HEK293 (cell line): Measurements from ENCODE around the gene NCSTN.

Experiments
- CTCF ChIA-PET: fragments of 350-600 bp; formaldehyde crosslinking; extraction: SDS; loops from one replicate; lab custom pipeline; 2021; ENCODE audit warnings: antibody characterized with exemption; lab: Yijun Ruan, JAX
- POLR2A ChIA-PET: fragments of 300-600 bp; formaldehyde crosslinking; extraction: SDS; loops from one replicate; lab custom pipeline; 2020; ENCODE audit warnings: antibody characterized with exemption, inconsistent platforms; lab: Yijun Ruan, JAX
- H3K27ac ChIP-seq: fragments of 200-500 bp; sonication (Bioruptor generic); 2 replicates; pipeline ENCODE4 v1.5.1; 2014; ENCODE audit warnings: low read depth, low read length, control low read depth, inconsistent platforms; ENCODE audit errors: extremely low read depth
- H3K36me3 ChIP-seq, 2 experiments: fragments of 200-500 bp in 1 of 2; sonication (Bioruptor generic) in 1 of 2; 1 replicate in 1 of 2; 2 replicates in 1 of 2; pipeline ENCODE4 v1.5.1; 2014 to 2017; ENCODE audit warnings: inconsistent platforms in 2 of 2, low read length in 2 of 2; ENCODE audit not compliant: control insufficient read depth in 2 of 2, insufficient read depth in 1 of 2
- H3K4me1 ChIP-seq: fragments of 200-500 bp; sonication (Bioruptor generic); 2 replicates; pipeline ENCODE4 v1.5.1; 2014; ENCODE audit warnings: mild to moderate bottlenecking, low read length, inconsistent platforms; ENCODE audit not compliant: control insufficient read depth, insufficient read depth
- H3K4me3 ChIP-seq: 2 replicates; pipeline ENCODE4 v1.5.1; 2011; ENCODE audit warnings: low read depth, mild to moderate bottlenecking, control low read depth, low read length, moderate library complexity
- H3K9me3 ChIP-seq: fragments of 200-500 bp; sonication (Bioruptor generic); 2 replicates; pipeline ENCODE4 v1.5.1; 2014; ENCODE audit warnings: low read depth, low read length, inconsistent platforms; ENCODE audit not compliant: control insufficient read depth, insufficient read depth
- IKZF3 ChIP-seq: fragments of 450-650 bp; IDR thresholded peaks from 2 replicates; pipeline ENCODE4 v1.5.0; 2018; ENCODE audit warnings: missing biosample characterization, mild to moderate bottlenecking, missing genetic modification characterization, moderate library complexity
- MZF1 ChIP-seq: fragments of 450-650 bp; formaldehyde crosslinking; IDR thresholded peaks from 2 replicates; pipeline ENCODE4 v1.5.1; 2017; ENCODE audit warnings: missing biosample characterization, missing genetic modification characterization, borderline replicate concordance
- PRDM1 ChIP-seq: fragments of 450-650 bp; formaldehyde crosslinking; IDR thresholded peaks from 2 replicates; pipeline ENCODE4; 2016; ENCODE audit warnings: missing biosample characterization, missing genetic modification characterization
- PRDM10 ChIP-seq: fragments of 450-650 bp; formaldehyde crosslinking; IDR thresholded peaks from 2 replicates; pipeline ENCODE4 v1.5.1; 2016; ENCODE audit warnings: missing biosample characterization, missing genetic modification characterization
- SP3 ChIP-seq: fragments of 450-650 bp; formaldehyde crosslinking; IDR thresholded peaks from 2 replicates; pipeline ENCODE4 v1.5.1; 2016; ENCODE audit warnings: missing biosample characterization, missing genetic modification characterization
- ZBTB20 ChIP-seq: fragments of 450-650 bp; formaldehyde crosslinking; IDR thresholded peaks from 2 replicates; pipeline ENCODE4 v1.5.1; 2016; ENCODE audit warnings: missing biosample characterization, missing genetic modification characterization
- ZBTB7A ChIP-seq: fragments of 450-650 bp; formaldehyde crosslinking; IDR thresholded peaks from 2 replicates; pipeline ENCODE4 v1.5.1; 2016; ENCODE audit warnings: low read depth, missing biosample characterization, missing genetic modification characterization
- ZNF335 ChIP-seq: fragments of 450-650 bp; formaldehyde crosslinking; conservative IDR thresholded peaks from 2 replicates; pipeline ENCODE4 v1.5.1; 2016; ENCODE audit warnings: missing biosample characterization, missing genetic modification characterization
- ZNF354C ChIP-seq: fragments of 450-650 bp; formaldehyde crosslinking; IDR thresholded peaks from 2 replicates; pipeline ENCODE4 v1.5.1; 2016; ENCODE audit warnings: missing biosample characterization, missing genetic modification characterization, low read depth, borderline replicate concordance
- ZNF366 ChIP-seq: fragments of 450-650 bp; formaldehyde crosslinking; conservative IDR thresholded peaks from 2 replicates; pipeline ENCODE4 v1.5.1; 2016; ENCODE audit warnings: missing biosample characterization, missing genetic modification characterization
- ZNF394 ChIP-seq: fragments of 450-650 bp; formaldehyde crosslinking; IDR thresholded peaks from 2 replicates; pipeline ENCODE4 v1.5.1; 2016; ENCODE audit warnings: missing biosample characterization, missing genetic modification characterization, mild to moderate bottlenecking, moderate library complexity, borderline replicate concordance
- ZNF707 ChIP-seq: fragments of 450-650 bp; formaldehyde crosslinking; IDR thresholded peaks from 2 replicates; pipeline ENCODE4 v1.5.1; 2016; ENCODE audit warnings: missing biosample characterization, missing genetic modification characterization
- TF ChIP-seq, protein P1 (sequence below): fragments of 450-650 bp; formaldehyde crosslinking; IDR thresholded peaks from 2 replicates; pipeline ENCODE4; 2016; ENCODE audit warnings: missing biosample characterization, missing genetic modification characterization
- TF ChIP-seq, protein P2 (sequence below): sonication (generic); formaldehyde crosslinking; IDR thresholded peaks from 2 replicates; pipeline ENCODE4 v1.8.1; 2022; ENCODE audit warnings: mild to moderate bottlenecking, moderate library complexity, missing genetic modification reagents

Gene NCSTN

DNA sequence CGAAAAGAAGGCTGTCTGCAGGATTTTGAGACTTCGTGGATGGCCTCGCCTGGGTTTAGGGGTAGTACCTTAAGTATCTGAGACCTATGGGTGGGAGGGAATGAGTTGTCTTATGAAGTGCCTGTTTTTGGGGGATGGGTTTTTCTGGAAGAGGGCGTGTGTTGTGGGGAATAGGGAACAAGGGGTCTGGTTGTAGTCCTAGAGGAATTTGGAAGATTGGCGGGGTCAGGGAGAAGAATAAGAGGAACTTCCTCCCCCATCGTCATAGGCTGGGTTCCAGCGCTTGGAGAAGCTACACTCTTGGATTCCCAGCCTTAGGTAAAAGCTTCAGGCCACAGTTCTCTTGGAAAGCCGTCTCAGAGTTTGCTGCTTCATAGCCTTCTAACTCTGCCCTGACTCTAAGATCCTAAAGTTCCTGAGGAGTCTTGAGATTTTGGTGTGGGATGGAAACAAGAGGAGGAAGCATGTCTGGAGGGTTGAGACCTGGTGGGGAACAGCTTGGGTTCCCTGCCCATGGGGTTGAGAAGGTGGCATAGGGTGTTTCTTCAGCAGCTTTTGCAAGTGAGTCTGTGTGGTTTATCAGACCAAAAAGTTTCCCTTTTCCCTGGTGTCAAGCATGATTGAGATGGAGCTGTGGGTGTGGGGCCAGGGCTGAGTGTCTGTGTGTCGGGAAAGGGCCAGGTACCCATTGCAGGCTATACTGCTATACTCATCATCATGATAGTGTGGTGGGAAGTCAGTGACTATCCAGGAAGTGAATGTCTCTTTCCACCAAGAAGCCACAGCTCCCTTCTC, 59.0 kb downstream of the NCSTN start:
- no peak for TF ChIP-seq ZNF394 (tag by site-specific recombination)
- peak; percentile 62; the same call in 1 of the 2 replicates for TF ChIP-seq PRDM10 (tag by site-specific recombination)
- TF ChIP-seq ZNF335 (tag by site-specific recombination), result peak; percentile 57
- TF ChIP-seq ZNF707 (tag by site-specific recombination), result no peak
- no peak for TF ChIP-seq ZBTB7A (tag by site-specific recombination)
- no peak for TF ChIP-seq MZF1 (tag by site-specific recombination)
- peak; percentile 73 for TF ChIP-seq PRDM1 (tag by site-specific recombination)
- no peak for TF ChIP-seq ZNF354C
- Histone ChIP-seq H3K4me1 (no peaks in the 10 kb centered on the region), H3K4me3 (no peak overlapping the region), H3K27ac (no peak overlapping the region), H3K36me3 (no peaks in the 10 kb centered on the region), H3K9me3 (no peaks in the 10 kb centered on the region)
- ChIA-PET POLR2A (interaction anchor here (1.1 kb wide), 1 partner anchor 304 kb away, joined by 4 read pairs; the partner anchor contains the start of gene IGSF8), CTCF (interaction anchor here (0.6 to 1.4 kb wide), 3 partner anchors 14 to 31 kb away, joined by 3 to 5 read pairs (median 5); no protein-coding TSS in a partner anchor)

GRCh38 chr1:160403244-160403643, 60.1 kb downstream of the NCSTN start:
- ChIA-PET CTCF (interaction anchor here (1.1 kb wide), 1 partner anchor 13 kb away, joined by 5 read pairs; no protein-coding TSS in a partner anchor), POLR2A (interaction anchor here (1.1 kb wide), 1 partner anchor 305 kb away, joined by 4 read pairs; the partner anchor contains the start of gene IGSF8)
- no peak for TF ChIP-seq ZNF366 (tag by site-specific recombination)
- TF ChIP-seq, protein P1, sequence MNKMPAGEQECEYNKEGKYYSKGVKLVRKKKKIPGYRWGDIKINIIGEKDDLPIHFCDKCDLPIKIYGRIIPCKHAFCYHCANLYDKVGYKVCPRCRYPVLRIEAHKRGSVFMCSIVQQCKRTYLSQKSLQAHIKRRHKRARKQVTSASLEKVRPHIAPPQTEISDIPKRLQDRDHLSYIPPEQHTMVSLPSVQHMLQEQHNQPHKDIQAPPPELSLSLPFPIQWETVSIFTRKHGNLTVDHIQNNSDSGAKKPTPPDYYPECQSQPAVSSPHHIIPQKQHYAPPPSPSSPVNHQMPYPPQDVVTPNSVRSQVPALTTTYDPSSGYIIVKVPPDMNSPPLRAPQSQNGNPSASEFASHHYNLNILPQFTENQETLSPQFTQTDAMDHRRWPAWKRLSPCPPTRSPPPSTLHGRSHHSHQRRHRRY (tag by site-specific recombination), result no peak
- TF ChIP-seq IKZF3 (tag by site-specific recombination), result no peak
- TF ChIP-seq SP3, result no peak
- Histone ChIP-seq H3K4me3 (no peak overlapping the region), H3K4me1 (no peaks in the 10 kb centered on the region), H3K9me3 (no peaks in the 10 kb centered on the region), H3K27ac (no peak overlapping the region), H3K36me3 (no peaks in the 10 kb centered on the region)

DNA sequence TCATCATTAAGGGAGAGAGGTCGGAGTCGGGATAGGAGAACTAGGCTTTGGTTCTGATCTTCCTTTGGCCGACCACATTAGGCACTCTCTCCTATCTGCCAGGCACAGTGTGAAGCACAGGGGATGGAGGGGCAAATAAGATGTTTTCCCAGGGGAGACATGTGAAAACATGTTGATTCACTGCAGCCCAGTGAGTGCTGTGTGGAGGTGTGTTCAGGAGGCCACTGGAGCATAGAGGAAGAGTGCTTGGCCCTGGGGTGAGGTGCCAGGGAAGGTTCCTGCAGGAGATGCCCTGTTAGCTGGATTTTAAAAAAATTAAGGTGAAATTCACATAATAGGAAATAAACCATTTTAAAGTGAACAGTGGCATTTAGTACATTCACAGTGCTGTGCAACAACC, 60.9 kb downstream of the NCSTN start:
- TF ChIP-seq ZBTB20 (tag by site-specific recombination), result peak; percentile 25; the same call in 1 of the 2 replicates
- TF ChIP-seq, protein P2, sequence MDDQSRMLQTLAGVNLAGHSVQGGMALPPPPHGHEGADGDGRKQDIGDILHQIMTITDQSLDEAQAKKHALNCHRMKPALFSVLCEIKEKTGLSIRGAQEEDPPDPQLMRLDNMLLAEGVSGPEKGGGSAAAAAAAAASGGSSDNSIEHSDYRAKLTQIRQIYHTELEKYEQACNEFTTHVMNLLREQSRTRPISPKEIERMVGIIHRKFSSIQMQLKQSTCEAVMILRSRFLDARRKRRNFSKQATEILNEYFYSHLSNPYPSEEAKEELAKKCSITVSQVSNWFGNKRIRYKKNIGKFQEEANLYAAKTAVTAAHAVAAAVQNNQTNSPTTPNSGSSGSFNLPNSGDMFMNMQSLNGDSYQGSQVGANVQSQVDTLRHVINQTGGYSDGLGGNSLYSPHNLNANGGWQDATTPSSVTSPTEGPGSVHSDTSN, result no peak
- POLR2A ChIA-PET, result no interaction called here
- CTCF ChIA-PET, result interaction anchor here (0.6 kb wide), 1 partner anchor 512 kb away, joined by 3 read pairs; no protein-coding TSS in a partner anchor
- H3K36me3 ChIP-seq, result no peaks in the 10 kb centered on the region
- H3K27ac ChIP-seq, result no peak overlapping the region
- H3K9me3 ChIP-seq, result no peaks in the 10 kb centered on the region
- no peaks in the 10 kb centered on the region for H3K4me1 ChIP-seq
- H3K4me3 ChIP-seq, result no peak overlapping the region
